NCI-H526 treated with DMSO at 0.1 percent for 48 hours (cell line): ENCODE results near the gene PCDH17.

Source experiments
- DNase-seq: peaks from one replicate; lab custom pipeline; 2025; lab: John Stamatoyannopoulos, UW

Gene PCDH17

GRCh38 chr13:57634839-57635165, 3.3 kb downstream of the PCDH17 start:
- no peak for DNase-seq

GRCh38 chr13:57635541-57636085, 4.1 kb downstream of the PCDH17 start:
- no peak for DNase-seq

- no peak for DNase-seq
These were observed 5.3 kb downstream of the PCDH17 start for GRCh38 chr13:57636816-57637215.

GRCh38 chr13:57637515-57637914, 6.0 kb downstream of the PCDH17 start:
- no peak for DNase-seq

- no peak for DNase-seq
These were observed 6.8 kb downstream of the PCDH17 start for GRCh38 chr13:57638186-57638890.

GRCh38 chr13:57640607-57641006, 9.1 kb downstream of the PCDH17 start:
- no peak for DNase-seq

- DNase-seq, result no peak
These were observed 9.5 kb downstream of the PCDH17 start for GRCh38 chr13:57641051-57641450.

GRCh38 chr13:57644106-57644505, 12.6 kb downstream of the PCDH17 start:
- DNase-seq, result no peak

GRCh38 chr13:57653229-57653989, 21.9 kb downstream of the PCDH17 start:
- no peak for DNase-seq

GRCh38 chr13:57665481-57665880, 33.9 kb downstream of the PCDH17 start:
- no peak for DNase-seq

- no peak for DNase-seq
These were observed 34.8 kb downstream of the PCDH17 start for GRCh38 chr13:57666131-57666953.

- no peak for DNase-seq
These were observed 40.6 kb downstream of the PCDH17 start for GRCh38 chr13:57672168-57672567.

- DNase-seq, result no peak
These were observed 41.7 kb downstream of the PCDH17 start for GRCh38 chr13:57673197-57673596.

- no peak for DNase-seq
These were observed 44.0 kb downstream of the PCDH17 start for GRCh38 chr13:57675526-57675925.

GRCh38 chr13:57680609-57681008, 49.1 kb downstream of the PCDH17 start:
- no peak for DNase-seq

- DNase-seq, result no peak
These were observed 50.7 kb downstream of the PCDH17 start for GRCh38 chr13:57682128-57682716.

GRCh38 chr13:57698851-57699250, 67.3 kb downstream of the PCDH17 start:
- no peak for DNase-seq

GRCh38 chr13:57704031-57704430, 72.5 kb downstream of the PCDH17 start:
- no peak for DNase-seq

- DNase-seq, result no peak
These were observed 84.8 kb downstream of the PCDH17 start for GRCh38 chr13:57716295-57716694.

GRCh38 chr13:57724486-57725272, 93.1 kb downstream of the PCDH17 start:
- DNase-seq, result no peak

- no peak for DNase-seq
These were observed 93.9 kb downstream of the PCDH17 start for GRCh38 chr13:57725480-57725879.
